Breast epithelium (tissue), 4 donors: Measurements from ENCODE around the gene ZNF507. TPM values are rescaled to one million over a fixed set of nuclear protein-coding genes. Genes with fewer than 3 reads are reported as not detected.
A peak's percentile ranks its signal among the peaks of the same experiment; 100 is the strongest.

Source experiments
- DNase-seq, 2 donors: peaks; one replicate each; pipeline ENCODE4 v3.0.0-alpha.2; 2019; ENCODE audit warnings: low spot score in 2 of 2
- H3K27ac ChIP-seq, 2 donors: fragments of 200-600 bp; sonication (generic) in 1 of 2; one replicate each; pipeline ENCODE4 v1.5.1; 2016 to 2019; ENCODE audit warnings: mild to moderate bottlenecking in 1 of 2
- H3K27me3 ChIP-seq, 2 donors: fragments of 200-600 bp; sonication (generic) in 1 of 2; one replicate each; pipeline versions ENCODE4 v1.5.1 to v1.6.0; 2017 to 2019; ENCODE audit warnings: control low read depth in 1 of 2, mild to moderate bottlenecking in 1 of 2
- H3K36me3 ChIP-seq: fragments of 200-600 bp; one replicate; pipeline ENCODE4 v1.5.1; 2019
- H3K4me1 ChIP-seq, 2 donors: fragments of 200-600 bp; sonication (generic); one replicate each; pipeline ENCODE4 v1.5.1; 2016 to 2019; ENCODE audit warnings: control low read depth in 1 of 2
- H3K4me3 ChIP-seq, 3 donors: fragments of 200-600 bp; sonication (generic); 1 replicate in 2 of 3; 2 replicates in 1 of 3; pipeline ENCODE4 v1.5.1; 2016 to 2019; ENCODE audit warnings: mild to moderate bottlenecking in 3 of 3, moderate library complexity in 2 of 3
- H3K9me3 ChIP-seq, 2 donors: fragments of 200-600 bp; sonication (generic) in 1 of 2; one replicate each; pipeline ENCODE4 v1.5.1; 2016 to 2019; ENCODE audit warnings: control low read depth in 1 of 2
- POLR2A ChIP-seq: fragments of 450-650 bp; IDR thresholded peaks from one replicate; pipeline ENCODE4 v1.6.1; 2016; ENCODE audit warnings: antibody characterized with exemption, mild to moderate bottlenecking, moderate library complexity
- POLR2AphosphoS5 ChIP-seq, 3 donors: sonication (generic); formaldehyde crosslinking; IDR thresholded peaks; one replicate each; pipeline ENCODE4 v1.6.1; 2017; ENCODE audit warnings: antibody characterized with exemption in 3 of 3
- intact Hi-C: fragments of 100-400 bp; cut with DNase I; formaldehyde crosslinking; loops from one replicate; pipeline ENCODE4 v1.15.1; 2023; ENCODE audit warnings: low total_unique reads
- total RNA-seq, 3 donors: library from RNA; depleted of rRNA; stranded (reverse); fragments of >200 nt; gene quantifications; one replicate each; pipeline ENCODE4 v1.1.0, GENCODE V29; 2016
- TF ChIP-seq, protein P1 (sequence below), 3 donors: fragments of 450-650 bp; IDR thresholded peaks; one replicate each; pipeline ENCODE4 v1.5.1; 2016 to 2017; ENCODE audit warnings: antibody characterized with exemption in 3 of 3, mild to moderate bottlenecking in 3 of 3, moderate library complexity in 3 of 3

Gene ZNF507
- total RNA-seq, 3 donors from 2014 or later, result 19.2 to 32.1 (median 27.5) TPM

DNA sequence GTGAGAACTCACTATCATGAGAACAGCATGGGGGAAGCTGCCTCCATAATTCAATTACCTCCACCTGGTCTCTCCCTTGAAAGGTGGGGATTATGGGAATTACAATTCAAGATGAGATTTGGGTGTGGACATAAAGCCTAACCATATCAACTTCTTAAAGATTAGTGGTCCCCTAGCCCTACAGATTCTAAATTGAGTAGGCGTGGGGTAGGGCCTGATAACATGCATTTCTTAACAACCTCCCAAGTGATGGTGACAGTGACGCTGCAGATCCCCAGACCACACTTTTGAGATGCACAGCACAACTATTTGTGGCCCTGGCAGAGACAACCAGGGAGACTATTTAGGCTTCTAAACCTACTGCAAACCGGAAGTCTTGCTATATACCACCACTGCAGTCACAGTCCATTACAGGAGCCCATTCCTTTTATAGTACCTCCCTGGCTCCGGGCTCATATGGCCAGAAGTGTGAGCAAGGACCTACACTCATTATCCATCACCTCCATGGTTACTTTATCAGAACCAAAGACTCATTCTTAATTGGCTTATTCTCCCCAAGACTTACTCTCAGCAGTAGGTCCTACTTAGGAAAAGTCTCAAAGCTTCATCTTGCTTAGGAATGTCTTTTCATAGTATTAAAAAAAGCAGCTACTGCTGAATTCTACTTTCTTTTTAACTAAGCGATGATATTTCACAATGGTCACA lies 58.0 kb downstream of the ZNF507 start:
- DNase-seq, result no peak
- Histone ChIP-seq H3K4me3 (no peak overlapping the region), H3K27ac (no peak overlapping the region), H3K9me3 (no peaks in the 10 kb centered on the region), H3K27me3 (no peaks in the 10 kb centered on the region), H3K4me1 (no peaks in the 10 kb centered on the region), H3K36me3 (no peaks in the 10 kb centered on the region)
- no peak for TF ChIP-seq POLR2A
- intact Hi-C loops, result no loop called here

DNA sequence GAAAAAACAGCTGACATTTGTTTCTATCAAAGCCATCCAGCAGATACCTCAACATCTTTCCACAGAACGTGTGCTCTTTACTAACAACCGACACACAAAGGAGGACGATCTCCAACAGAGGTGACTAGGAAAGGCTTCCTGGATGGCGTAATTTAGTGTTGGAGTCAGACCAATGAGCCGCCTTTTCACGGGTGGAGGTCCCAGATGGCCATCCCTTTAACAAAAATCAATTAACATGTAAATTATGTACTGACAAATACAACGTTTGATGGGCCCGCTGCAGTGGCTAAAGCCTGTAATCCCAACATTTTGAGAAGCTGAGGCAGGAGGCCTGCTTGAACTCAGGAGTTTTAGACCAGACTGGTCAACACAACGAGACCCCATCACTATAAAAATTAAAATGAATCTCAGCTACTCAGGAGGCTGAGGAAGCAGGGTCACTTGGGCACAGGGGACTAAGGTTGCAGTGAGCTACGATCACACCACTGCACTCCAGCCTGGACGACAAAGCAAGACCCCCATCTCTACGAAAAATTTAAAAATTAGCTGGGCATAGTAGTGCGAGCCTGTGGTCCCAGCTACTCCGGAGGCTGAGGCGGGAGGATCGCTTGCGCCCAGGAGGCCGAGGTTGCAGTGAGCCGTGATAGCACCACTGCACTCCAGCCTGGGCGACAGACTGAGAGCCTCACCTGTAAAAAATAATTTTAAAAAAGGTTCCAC lies 59.0 kb downstream of the ZNF507 start:
- no peaks in the 10 kb centered on the region for H3K9me3 ChIP-seq
- intact Hi-C loops, result no loop called here
- peak overlapping the region; percentile 98 to 99 for H3K27ac ChIP-seq
- H3K4me3 ChIP-seq, result peak overlapping the region; percentile 83 to 94 (median 87)
- TF ChIP-seq POLR2AphosphoS5 (IDR thresholded peaks at IDR 0.05), result no peak
- TF ChIP-seq POLR2A, result no peak
- TF ChIP-seq, protein P1, sequence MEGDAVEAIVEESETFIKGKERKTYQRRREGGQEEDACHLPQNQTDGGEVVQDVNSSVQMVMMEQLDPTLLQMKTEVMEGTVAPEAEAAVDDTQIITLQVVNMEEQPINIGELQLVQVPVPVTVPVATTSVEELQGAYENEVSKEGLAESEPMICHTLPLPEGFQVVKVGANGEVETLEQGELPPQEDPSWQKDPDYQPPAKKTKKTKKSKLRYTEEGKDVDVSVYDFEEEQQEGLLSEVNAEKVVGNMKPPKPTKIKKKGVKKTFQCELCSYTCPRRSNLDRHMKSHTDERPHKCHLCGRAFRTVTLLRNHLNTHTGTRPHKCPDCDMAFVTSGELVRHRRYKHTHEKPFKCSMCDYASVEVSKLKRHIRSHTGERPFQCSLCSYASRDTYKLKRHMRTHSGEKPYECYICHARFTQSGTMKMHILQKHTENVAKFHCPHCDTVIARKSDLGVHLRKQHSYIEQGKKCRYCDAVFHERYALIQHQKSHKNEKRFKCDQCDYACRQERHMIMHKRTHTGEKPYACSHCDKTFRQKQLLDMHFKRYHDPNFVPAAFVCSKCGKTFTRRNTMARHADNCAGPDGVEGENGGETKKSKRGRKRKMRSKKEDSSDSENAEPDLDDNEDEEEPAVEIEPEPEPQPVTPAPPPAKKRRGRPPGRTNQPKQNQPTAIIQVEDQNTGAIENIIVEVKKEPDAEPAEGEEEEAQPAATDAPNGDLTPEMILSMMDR (IDR thresholded peaks at IDR 0.05), result no peak
- no peaks in the 10 kb centered on the region for H3K27me3 ChIP-seq
- no peaks in the 10 kb centered on the region for H3K4me1 ChIP-seq
- H3K36me3 ChIP-seq, result no peaks in the 10 kb centered on the region
- no peak for DNase-seq

DNA sequence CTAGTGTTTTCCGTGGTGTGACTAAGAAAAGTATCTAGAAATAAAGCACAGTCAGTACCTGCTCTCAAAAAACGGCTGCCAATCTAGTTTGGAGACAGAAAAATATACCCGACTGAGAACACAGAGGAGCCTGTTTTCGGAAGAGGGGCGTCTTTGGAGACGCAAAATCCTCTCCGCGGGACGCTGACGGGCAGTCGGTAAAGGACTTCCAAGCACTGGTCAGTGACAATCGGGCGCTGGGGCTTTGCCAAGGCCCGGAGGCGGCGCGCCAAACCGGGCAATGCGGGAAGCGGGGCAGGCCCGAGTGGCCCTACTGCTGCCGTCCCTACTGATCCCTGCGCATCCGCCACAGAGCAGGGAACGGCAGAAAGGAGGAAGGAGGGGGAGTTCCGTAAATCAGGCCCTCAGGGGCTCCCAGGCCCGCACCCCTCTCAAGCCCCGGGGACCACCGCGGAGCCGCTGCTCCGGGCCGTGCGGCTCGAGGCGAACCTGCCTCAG lies 59.6 kb downstream of the ZNF507 start:
- Histone ChIP-seq H3K36me3 (no peaks in the 10 kb centered on the region), H3K27me3 (no peaks in the 10 kb centered on the region), H3K27ac (peak overlapping the region; percentile 98 to 99), H3K4me1 (no peaks in the 10 kb centered on the region), H3K4me3 (peak overlapping the region; percentile 83 to 94 (median 87)), H3K9me3 (no peaks in the 10 kb centered on the region)
- TF ChIP-seq POLR2AphosphoS5 (IDR thresholded peaks at IDR 0.05), result no peak
- TF ChIP-seq, protein P1 (IDR thresholded peaks at IDR 0.05), result no peak
- no peak for TF ChIP-seq POLR2A
- peak; percentile 46 to 78 for DNase-seq
- intact Hi-C loops, result no loop called here

DNA sequence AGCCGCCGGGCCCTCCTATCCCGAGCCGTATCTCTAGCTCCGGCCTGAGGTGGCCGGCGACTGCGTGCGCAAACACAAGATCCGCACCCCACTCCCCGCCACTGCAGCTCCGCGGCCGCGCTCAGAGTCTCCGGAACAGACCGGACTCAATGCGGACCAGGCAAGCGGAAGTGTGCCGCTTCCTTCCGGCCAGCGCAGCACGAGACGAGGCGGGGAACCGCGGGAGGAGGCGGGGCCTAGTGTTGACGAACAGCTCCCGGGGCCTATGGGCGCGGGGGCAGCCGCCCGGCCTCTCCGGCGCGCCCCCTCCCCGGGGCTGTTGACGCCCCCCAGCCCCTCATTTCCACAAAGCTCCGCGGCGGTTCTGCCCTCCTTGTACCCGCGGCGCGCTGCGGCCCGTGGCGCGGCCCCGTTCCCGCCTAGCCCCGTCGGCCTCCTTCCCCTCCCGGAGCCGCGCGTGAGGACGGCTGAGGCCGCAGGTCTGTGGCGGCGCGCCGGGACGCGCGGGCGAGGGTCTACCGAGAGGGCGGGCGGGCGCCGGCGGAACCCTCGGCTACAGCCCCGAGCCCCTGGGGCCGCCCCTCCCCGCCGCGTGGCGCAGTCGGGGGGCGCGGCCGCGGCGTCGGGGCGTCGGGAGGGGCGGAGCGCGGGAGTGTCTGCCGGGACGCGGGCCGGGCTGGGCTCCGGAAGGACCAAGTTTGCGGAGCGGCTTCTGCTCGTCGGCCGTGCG lies 60.2 kb downstream of the ZNF507 start, which contains the start of gene DPY19L3:
Gene DPY19L3 (plus strand): TSS at position 340 of the 730 bp plus-strand sequence. CDS start 2,484 bp downstream, outside the sequence.
- intact Hi-C loops, result no loop called here
- TF ChIP-seq POLR2AphosphoS5 (IDR thresholded peaks at IDR 0.05) (peak; percentile 91 to 98 (median 93)), POLR2A (peak; percentile 97)
- TF ChIP-seq, protein P1 (IDR thresholded peaks at IDR 0.05), result no peak
- Histone ChIP-seq H3K36me3 (no peaks in the 10 kb centered on the region), H3K4me1 (no peaks in the 10 kb centered on the region), H3K4me3 (peak within 1 kb of the TSS; percentile 83 to 94 (median 87)), H3K27me3 (no peaks in the 10 kb centered on the region), H3K27ac (peak within 1 kb of the TSS; percentile 98 to 99), H3K9me3 (no peaks in the 10 kb centered on the region)
- DNase-seq, result peak; percentile 94 to 97

GRCh38 chr19:32406161-32407003 lies 61.0 kb downstream of the ZNF507 start:
- Histone ChIP-seq H3K27ac (peak overlapping the region; percentile 98 to 99), H3K9me3 (no peaks in the 10 kb centered on the region), H3K4me3 (peak overlapping the region; percentile 83 to 94 (median 87)), H3K4me1 (no peaks in the 10 kb centered on the region), H3K36me3 (no peaks in the 10 kb centered on the region), H3K27me3 (no peaks in the 10 kb centered on the region)
- no peak for DNase-seq
- intact Hi-C loops, result no loop called here
- TF ChIP-seq, protein P1 (IDR thresholded peaks at IDR 0.05), result no peak
